IgD-negative memory B cell (primary cell): ENCODE results near the gene HTR1E. TPM values are rescaled to one million over a fixed set of nuclear protein-coding genes. Genes with fewer than 3 reads are reported as not detected.

ENCODE experiments used
- H3K27ac Mint-ChIP-seq, 3 donors: one replicate each; pipeline ENCODE4 v1.8.0; 2020 to 2022; ENCODE audit warnings: mild to moderate bottlenecking in 3 of 3, mixed read lengths in 3 of 3, moderate library complexity in 1 of 3
- H3K27me3 Mint-ChIP-seq: one replicate; pipeline ENCODE4 v1.8.0; 2021; ENCODE audit warnings: mixed read lengths
- H3K36me3 Mint-ChIP-seq: one replicate; pipeline ENCODE4 v1.8.0; 2020; ENCODE audit warnings: mild to moderate bottlenecking, mixed read lengths
- H3K4me1 Mint-ChIP-seq, 3 donors: one replicate each; pipeline ENCODE4 v1.8.0; 2020 to 2022; ENCODE audit warnings: mixed read lengths in 3 of 3, mild to moderate bottlenecking in 1 of 3
- H3K4me3 Mint-ChIP-seq, 4 donors: one replicate each; pipeline ENCODE4 v1.8.0; 2020 to 2022; ENCODE audit warnings: mild to moderate bottlenecking in 4 of 4, mixed read lengths in 4 of 4, moderate library complexity in 3 of 4
- H3K9me3 Mint-ChIP-seq, 3 donors: one replicate each; pipeline ENCODE4 v1.8.0; 2020 to 2021; ENCODE audit warnings: mixed read lengths in 3 of 3, mild to moderate bottlenecking in 1 of 3
- polyA plus RNA-seq: library from polyadenylated mRNA; unstranded; fragments of 300-500 nt; fragmentation: Illumina TruSeq; gene quantifications from one replicate; pipeline ENCODE4 v1.2.3, GENCODE V29; 2021

The HTR1E gene
- polyA plus RNA-seq, 1 donor from 2014 or later = not detected

GRCh38 chr6:87027021-87027420, 89.7 kb downstream of the HTR1E start:
- no peak overlapping the region for H3K4me3 Mint-ChIP-seq
- H3K36me3 Mint-ChIP-seq = no peaks in the 10 kb centered on the region
- peaks cover 0 to 5% (median 0%) of the 10 kb centered on the region in 3 donors for H3K4me1 Mint-ChIP-seq
- H3K9me3 Mint-ChIP-seq = no peaks in the 10 kb centered on the region
- no peak overlapping the region for H3K27ac Mint-ChIP-seq
- peaks cover 2% of the 10 kb centered on the region for H3K27me3 Mint-ChIP-seq

GRCh38 chr6:87029711-87030314, 92.5 kb downstream of the HTR1E start:
- Mint-ChIP-seq H3K9me3 (peaks cover 0 to 7% (median 2%) of the 10 kb centered on the region in 3 donors), H3K4me3 (no peak overlapping the region), H3K27ac (peak overlapping the region in 1 of 3 donors; percentile 20), H3K4me1 (peaks cover 0 to 5% (median 0%) of the 10 kb centered on the region in 3 donors), H3K36me3 (no peaks in the 10 kb centered on the region), H3K27me3 (no peaks in the 10 kb centered on the region)

- H3K27me3 Mint-ChIP-seq = peaks cover 3% of the 10 kb centered on the region
- peaks cover 11% of the 10 kb centered on the region for H3K36me3 Mint-ChIP-seq
- H3K9me3 Mint-ChIP-seq = peaks cover 0 to 4% (median 0%) of the 10 kb centered on the region in 3 donors
- H3K4me1 Mint-ChIP-seq = peaks cover 0 to 2% (median 0%) of the 10 kb centered on the region in 3 donors
- H3K4me3 Mint-ChIP-seq = no peak overlapping the region
- H3K27ac Mint-ChIP-seq = no peak overlapping the region
Observed at GRCh38 chr6:87040729-87041128, 103.4 kb downstream of the HTR1E start.

GRCh38 chr6:87045521-87046075, 108.3 kb downstream of the HTR1E start:
- Mint-ChIP-seq H3K27ac (no peak overlapping the region), H3K4me1 (peaks cover 19 to 28% (median 21%) of the 10 kb centered on the region in 3 donors), H3K4me3 (peak overlapping the region in 3 of 4 donors; percentile 50 to 75 (median 75)), H3K27me3 (peaks cover 3% of the 10 kb centered on the region), H3K36me3 (no peaks in the 10 kb centered on the region), H3K9me3 (peaks cover 0 to 2% (median 0%) of the 10 kb centered on the region in 3 donors)

GRCh38 chr6:87049779-87050178, 112.5 kb downstream of the HTR1E start:
- Mint-ChIP-seq H3K27me3 (no peaks in the 10 kb centered on the region), H3K27ac (no peak overlapping the region), H3K9me3 (no peaks in the 10 kb centered on the region), H3K36me3 (no peaks in the 10 kb centered on the region), H3K4me3 (peak overlapping the region in 1 of 4 donors; percentile 0), H3K4me1 (peaks cover 32 to 37% (median 34%) of the 10 kb centered on the region in 3 donors)

GRCh38 chr6:87053312-87053711, 116.0 kb downstream of the HTR1E start:
- peak overlapping the region in 1 of 4 donors; percentile 84 for H3K4me3 Mint-ChIP-seq
- no peaks in the 10 kb centered on the region for H3K27me3 Mint-ChIP-seq
- no peaks in the 10 kb centered on the region for H3K9me3 Mint-ChIP-seq
- H3K36me3 Mint-ChIP-seq = no peaks in the 10 kb centered on the region
- no peak overlapping the region for H3K27ac Mint-ChIP-seq
- peaks cover 34 to 46% (median 44%) of the 10 kb centered on the region in 3 donors for H3K4me1 Mint-ChIP-seq

- Mint-ChIP-seq H3K4me1 (peaks cover 27 to 37% (median 36%) of the 10 kb centered on the region in 3 donors), H3K9me3 (no peaks in the 10 kb centered on the region), H3K4me3 (peak overlapping the region; percentile 9 to 86 (median 63)), H3K36me3 (peaks cover under 1% of the 10 kb centered on the region), H3K27ac (peak overlapping the region in 2 of 3 donors; percentile 65 to 89), H3K27me3 (no peaks in the 10 kb centered on the region)
Observed at GRCh38 chr6:87054143-87054833, 117.0 kb downstream of the HTR1E start.

- Mint-ChIP-seq H3K27me3 (peaks cover 3% of the 10 kb centered on the region), H3K4me3 (no peak overlapping the region), H3K4me1 (peaks cover 4 to 14% (median 10%) of the 10 kb centered on the region in 3 donors), H3K27ac (no peak overlapping the region), H3K36me3 (peaks cover 1% of the 10 kb centered on the region), H3K9me3 (no peaks in the 10 kb centered on the region)
Observed at GRCh38 chr6:87059943-87060342, 122.6 kb downstream of the HTR1E start.

- H3K27ac Mint-ChIP-seq = no peak overlapping the region
Observed at GRCh38 chr6:87065117-87065516, 127.8 kb downstream of the HTR1E start.

More at GRCh38 chr6:87065117-87065516, 127.8 kb downstream of the HTR1E start:
- Mint-ChIP-seq H3K27me3 (peaks cover 3% of the 10 kb centered on the region), H3K36me3 (peaks cover 2% of the 10 kb centered on the region), H3K4me3 (no peak overlapping the region), H3K9me3 (no peaks in the 10 kb centered on the region), H3K4me1 (peaks cover 1 to 9% (median 9%) of the 10 kb centered on the region in 3 donors)

Other genes with a start within 250 kb of the HTR1E start
- not detected for gene CGA, start 157.6 kb downstream of the HTR1E start, polyA plus RNA-seq
- gene ZNF292, start 218.0 kb downstream of the HTR1E start, polyA plus RNA-seq = 37.2 TPM